Effector CD4-positive, alpha-beta T cell (primary cell): ENCODE measurements around the gene RAB28.

ENCODE experiments used
- DNase-seq: peaks from one replicate; pipeline ENCODE4 v3.0.0-alpha.2; 2020

The RAB28 gene

DNA sequence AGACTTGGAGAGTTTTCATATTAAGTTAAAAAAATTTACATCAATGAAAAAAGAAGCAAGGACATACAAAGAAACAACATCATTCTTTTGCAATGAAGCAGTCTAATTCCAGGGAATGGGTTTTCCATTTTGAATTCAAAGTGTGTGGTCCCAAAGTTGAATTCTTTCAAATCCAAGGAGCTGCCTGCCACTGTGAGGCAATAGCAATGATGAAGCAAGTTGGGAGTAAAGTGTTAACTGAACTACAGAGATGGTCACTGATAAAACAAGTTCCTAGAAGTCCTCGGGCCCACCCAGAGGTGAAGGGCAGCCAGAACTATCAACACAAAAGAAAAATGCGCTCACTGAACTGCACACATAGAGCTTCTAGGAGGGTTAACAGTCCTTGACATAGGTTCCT lies 115.9 kb downstream of the RAB28 start:
- no peak for DNase-seq

GRCh38 chr4:13367691-13368090 lies 116.4 kb downstream of the RAB28 start:
- DNase-seq, result no peak

DNA sequence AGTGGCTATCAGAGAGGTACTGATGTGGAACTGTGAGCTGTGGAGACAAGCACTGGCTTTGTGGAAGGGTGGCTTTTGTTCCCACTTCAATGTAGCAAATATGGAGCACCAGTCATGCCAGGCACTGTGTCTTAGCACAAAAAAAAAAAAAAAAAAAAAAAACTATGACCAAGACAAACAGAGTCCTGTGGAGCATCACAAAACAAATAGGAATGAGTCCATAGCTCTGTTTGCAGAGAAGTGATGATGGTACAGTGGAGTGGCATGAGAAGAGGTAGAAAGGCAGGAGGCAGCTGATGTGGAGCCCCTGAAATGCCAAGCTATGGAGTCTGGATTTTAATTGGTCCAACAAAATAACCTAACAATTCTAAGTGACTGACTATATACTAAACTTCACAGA lies 116.9 kb downstream of the RAB28 start:
- no peak for DNase-seq

DNA sequence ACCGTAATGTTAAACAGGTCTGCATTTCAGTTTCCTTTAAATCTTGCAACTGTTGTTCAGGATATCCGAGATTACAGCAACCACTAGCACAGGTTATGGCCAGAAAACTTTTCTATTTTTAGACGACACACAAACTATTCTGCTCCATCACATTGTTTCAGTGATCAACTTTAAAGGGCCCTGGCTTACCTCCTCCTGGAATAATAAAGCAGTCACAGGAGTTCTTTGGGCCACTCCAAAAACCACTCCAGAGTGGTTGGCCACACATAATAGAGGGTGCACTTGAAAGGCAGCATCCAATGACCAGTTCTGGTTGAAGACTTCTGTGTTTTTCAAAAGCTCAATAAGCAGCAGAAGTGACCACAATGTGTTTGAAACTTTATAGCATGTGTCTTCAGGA lies 118.9 kb downstream of the RAB28 start:
- no peak for DNase-seq

GRCh38 chr4:13364653-13365052 lies 119.5 kb downstream of the RAB28 start:
- DNase-seq, result no peak

DNA sequence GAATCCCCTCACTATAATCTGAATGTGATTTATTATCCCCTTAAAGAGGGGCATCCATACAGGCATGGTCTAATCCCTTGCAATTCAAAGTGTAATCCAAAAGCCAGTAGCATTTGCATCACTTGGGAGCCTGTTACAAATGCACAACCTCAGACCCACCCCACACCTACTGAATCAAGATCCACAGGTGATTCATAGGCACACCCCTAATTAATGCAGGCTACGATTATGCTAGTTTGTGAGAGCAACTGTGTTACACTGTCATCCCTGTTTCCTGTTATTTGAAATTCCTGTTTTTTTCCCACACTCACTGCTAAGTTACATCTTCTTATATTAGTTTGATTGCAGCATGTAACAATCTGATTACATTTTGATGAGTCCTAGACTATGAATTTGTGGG lies 120.0 kb downstream of the RAB28 start:
- DNase-seq, result no peak

GRCh38 chr4:13359809-13360208 lies 124.3 kb downstream of the RAB28 start:
- DNase-seq, result no peak

GRCh38 chr4:13355111-13355880 lies 128.8 kb downstream of the RAB28 start:
- DNase-seq, result no peak

DNA sequence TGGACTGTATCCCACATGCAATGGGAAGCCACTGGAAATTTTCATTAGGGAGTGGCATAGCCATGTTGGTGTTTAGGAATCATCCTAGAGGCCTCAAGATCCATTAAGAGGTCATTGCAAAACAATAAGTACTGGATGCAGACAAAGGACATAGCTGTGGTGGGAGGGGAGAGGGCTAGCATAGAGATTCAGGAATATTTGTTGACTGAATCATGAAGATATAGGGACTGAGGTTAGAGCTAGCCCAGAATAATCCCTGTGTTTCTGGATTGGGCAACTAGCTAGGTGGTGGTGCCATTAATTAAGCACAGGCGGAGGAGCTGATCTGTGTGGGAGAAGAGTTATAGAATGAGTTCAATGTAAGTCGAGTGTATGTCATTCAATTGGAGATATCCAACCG lies 135.0 kb downstream of the RAB28 start:
- no peak for DNase-seq

- no peak for DNase-seq
Measured at GRCh38 chr4:13348216-13348615, 135.9 kb downstream of the RAB28 start.

- no peak for DNase-seq
Measured at GRCh38 chr4:13347517-13348125, 136.5 kb downstream of the RAB28 start.

GRCh38 chr4:13344216-13344615 lies 139.9 kb downstream of the RAB28 start:
- no peak for DNase-seq

GRCh38 chr4:13340672-13341071 lies 143.5 kb downstream of the RAB28 start:
- DNase-seq, result no peak

DNA sequence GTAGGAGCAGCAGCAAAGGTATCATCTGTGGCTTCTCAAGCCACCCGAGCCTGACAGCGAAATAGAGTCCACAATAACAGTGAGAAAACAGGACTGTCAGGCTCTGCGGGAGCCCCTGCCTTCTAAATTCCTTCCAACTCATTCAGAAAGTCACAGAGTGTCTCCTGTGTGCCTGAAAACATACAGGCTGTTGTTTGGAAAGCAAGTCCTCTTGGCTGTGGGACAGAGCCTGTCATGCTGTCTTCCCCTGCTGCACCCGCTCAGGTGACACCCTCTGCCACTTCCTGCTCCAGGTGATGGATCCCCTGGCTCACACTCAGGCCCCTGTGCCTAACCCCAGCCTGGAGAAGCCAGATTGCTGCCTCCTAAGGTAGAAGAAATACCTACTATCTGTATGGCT lies 152.3 kb downstream of the RAB28 start:
- DNase-seq, result no peak

- no peak for DNase-seq
Measured at GRCh38 chr4:13329963-13330362, 154.2 kb downstream of the RAB28 start.

GRCh38 chr4:13329340-13329850 lies 154.7 kb downstream of the RAB28 start:
- DNase-seq, result no peak

DNA sequence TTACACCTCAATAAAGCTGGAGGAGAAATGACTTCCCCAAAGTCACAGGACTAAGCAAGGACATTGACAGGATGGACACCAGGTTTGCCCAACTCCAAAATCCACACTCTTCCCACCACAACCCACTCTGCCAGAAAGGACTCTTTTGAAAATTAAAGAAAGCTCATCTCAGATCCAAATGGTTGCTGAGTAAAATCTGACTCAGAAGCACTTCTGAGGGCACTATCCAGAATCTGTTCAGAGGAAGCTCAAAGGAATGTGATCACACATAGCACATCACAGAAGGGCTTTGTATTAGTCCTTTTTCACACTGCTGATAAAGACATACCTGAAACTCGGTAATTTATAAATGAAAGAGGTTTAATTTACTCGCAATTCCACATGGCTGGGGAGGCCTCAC lies 155.5 kb downstream of the RAB28 start:
- no peak for DNase-seq

- DNase-seq, result no peak
Measured at GRCh38 chr4:13327991-13328390, 156.1 kb downstream of the RAB28 start.

DNA sequence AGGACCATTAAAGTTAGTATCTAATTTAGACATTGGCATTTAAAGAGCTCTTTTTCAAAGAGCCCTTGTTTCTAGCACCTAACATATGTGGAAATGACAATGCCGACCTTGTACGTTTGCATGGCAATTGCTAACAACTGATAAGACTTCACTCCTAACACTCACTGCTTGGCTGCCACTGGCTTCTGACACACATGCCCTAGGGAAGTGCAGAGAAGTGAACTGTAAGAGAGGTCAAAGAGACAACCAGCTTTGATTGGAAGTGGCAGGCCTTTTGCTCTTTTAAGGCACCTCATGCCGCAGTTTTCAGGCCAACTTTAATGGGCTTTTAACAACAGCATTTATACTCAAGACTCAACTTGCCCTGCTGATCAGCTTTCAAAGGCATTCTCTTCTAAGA lies 158.4 kb downstream of the RAB28 start:
- no peak for DNase-seq

DNA sequence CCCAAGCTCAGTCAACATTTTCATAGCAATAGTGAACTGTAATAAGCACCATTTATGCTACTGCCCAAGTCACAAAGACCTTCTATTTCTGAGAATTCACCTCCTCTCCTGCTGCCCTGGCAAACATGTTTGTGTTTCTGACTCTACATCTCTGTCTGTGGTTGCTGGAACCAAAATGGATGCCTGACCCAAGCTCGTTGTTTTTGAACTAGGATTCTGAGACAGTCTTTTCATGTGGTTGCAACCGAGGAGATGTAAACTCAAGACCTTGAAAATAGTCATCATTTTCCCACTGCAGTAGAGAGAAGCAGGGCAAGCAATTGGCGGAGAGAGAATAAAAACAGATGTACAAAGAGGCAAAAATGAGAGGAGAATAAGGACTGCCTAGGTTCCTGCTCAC lies 160.2 kb downstream of the RAB28 start:
- no peak for DNase-seq

DNA sequence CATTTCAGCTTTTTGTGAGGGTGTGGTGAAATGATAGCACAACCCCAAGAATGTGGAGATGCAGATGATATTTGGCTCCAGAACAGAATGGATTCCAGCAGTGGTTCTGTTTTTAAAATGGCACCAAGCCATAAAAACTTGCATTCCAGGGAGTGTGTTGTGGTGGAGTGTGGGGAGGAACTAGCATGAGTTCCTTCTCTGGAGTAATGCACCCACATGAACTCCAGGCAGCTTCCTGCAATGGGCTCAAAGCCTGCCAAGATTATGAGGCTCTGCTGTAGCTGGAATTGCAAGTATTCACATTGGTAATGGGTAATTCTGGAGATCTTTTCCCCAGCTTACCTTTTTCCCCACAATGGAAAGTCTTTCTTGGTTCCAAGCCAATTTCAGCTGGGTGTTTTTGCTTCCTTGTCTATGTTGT lies 161.4 kb downstream of the RAB28 start:
- no peak for DNase-seq
